T47D (cell line): Measurements from ENCODE around the gene MTERF4.
"Not testable (repeated sequence)": the region's sequence is repeated elsewhere in the genome, so short reads cannot be mapped to it uniquely, and the experiment has no call there.

Source experiments
- DNase-seq, 2 experiments: peaks; one replicate each; pipeline versions ENCODE4 v3.0.0 to v3.0.0-alpha.2; 2011 to 2012; ENCODE audit warnings: low read depth in 1 of 2, low spot score in 1 of 2
- JUND ChIP-seq: IDR thresholded peaks from 2 replicates; pipeline ENCODE4 v1.6.1; 2012; ENCODE audit warnings: low read depth
- in situ Hi-C: cut with HindIII; loops from 2 replicates; pipeline ENCODE4 v1.10.0; 2016; ENCODE audit warnings: low sequenced_read_pairs, low pct_unique_long_range_greater_than_20kb

Gene MTERF4

DNA sequence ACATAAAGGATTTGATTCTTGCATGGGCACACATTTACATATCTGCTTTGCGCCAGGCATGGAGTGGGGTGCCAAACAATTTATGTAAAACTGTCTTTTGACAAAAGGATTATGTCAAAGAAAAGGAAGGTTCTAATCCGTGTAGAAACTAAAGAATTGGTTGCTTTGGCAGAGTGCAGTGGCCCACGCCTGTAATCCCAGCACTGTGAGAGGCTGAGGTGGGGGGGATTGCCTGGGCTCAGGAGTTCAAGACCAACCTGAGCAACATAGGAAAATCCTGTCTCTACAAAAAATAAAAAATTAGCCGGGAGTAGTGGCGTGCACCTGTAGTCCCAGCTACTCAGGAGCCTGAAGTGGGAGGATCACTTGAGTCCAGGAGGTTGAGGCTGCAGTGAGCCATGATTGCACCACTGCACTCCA is 1.1 kb upstream of the MTERF4 start:
- DNase-seq = no peak
- in situ Hi-C loops = no loop called here
- TF ChIP-seq JUND = no peak

DNA sequence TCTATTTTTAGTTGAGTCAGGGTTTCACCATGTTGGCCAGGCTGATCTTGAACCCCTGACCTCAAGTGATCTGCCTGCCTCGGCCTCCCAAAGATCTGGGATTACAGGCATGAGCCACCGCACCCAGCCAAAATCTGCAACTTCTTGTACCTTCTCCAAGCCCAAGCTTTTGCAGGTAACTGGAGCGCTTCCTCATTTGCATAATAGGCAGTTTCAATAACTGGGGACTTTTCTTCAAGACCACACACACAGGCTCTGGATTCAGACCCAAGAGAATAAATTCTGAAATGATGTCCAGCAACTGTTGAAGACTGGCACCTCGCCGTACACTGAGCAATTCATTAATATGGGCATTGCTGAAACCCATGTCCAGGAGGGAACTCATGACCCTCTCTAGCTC is 2.8 kb downstream of the MTERF4 start:
- no peak for TF ChIP-seq JUND
- DNase-seq = no peak
- in situ Hi-C loops = no loop called here

DNA sequence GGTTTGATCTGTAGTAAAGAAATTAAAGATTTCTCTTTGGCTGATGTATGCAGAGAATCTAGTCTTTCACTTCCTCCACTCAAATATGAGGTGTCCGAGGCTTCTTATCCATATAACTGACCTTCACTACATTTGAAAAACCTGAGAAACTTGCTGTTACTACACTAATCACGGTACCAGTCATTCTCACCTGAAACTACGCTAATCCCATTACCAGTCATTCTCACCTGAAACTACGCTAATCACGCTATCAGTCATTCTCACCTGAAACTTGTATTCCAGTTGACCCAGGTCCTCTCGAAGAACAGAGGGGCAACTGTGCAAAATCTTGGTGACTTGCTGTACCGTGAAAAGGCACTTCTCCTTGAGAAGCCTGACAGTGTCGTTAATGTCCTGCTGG is 5.1 kb downstream of the MTERF4 start:
- in situ Hi-C loops = no loop called here
- DNase-seq = no peak
- no peak for TF ChIP-seq JUND

DNA sequence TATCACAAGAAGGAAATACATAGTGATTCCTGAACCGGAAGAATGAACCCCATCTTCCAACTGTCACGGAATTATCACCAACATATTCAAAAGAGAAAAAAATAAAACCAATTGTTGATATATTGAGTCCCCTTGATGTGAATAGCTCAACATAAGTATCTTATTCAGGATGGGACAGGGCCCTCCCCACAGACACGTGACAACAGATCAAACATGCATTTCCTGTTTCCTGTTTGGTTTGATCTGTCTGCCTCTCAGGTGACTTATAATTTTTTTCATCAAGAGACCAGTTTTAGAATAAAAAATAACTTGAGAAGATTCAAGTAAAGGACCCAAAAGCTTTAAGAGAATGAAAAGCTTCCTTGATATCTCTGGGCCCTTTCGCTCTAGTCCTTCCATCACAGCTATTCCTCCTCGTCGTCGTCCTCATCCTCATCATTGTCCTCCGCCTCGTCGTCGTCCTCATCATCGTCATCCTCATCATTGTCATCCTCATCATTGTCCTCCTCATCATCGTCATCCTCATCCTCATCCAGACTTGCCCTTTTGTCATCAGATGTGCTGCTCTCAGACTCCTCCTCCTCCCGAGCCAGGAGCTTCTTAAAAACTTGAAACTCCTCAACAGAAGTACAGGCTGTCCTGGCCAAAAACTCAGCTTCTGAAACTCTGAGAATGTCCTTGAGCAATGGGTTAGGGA is 6.3 kb downstream of the MTERF4 start:
- TF ChIP-seq JUND = no peak
- no peak for DNase-seq
- in situ Hi-C loops = no loop called here

DNA sequence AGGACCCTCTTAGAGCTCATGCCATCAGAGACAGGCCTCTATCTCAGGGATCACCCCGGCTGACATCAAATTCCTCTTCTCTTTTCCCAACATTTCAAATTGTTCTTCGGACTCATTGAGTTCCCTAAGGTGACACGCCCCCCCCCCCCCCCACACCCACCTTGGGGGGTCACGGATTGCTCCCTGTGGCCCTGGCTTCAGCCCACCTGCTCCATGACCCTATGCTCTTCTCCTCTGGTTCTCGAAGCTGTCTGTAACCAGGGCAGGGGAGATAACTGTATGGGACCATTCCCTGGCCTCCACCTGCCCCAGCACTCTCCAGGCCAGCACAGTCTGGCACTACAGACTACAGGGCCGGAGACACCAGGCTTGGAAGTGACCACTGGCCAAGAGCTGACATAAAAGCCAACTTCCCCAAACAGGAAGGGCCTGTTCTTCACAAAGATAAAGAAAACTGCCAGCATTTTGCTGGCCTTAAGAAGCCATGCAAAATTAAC is 7.1 kb downstream of the MTERF4 start:
- TF ChIP-seq JUND = no peak
- in situ Hi-C loops = no loop called here
- no peak for DNase-seq

DNA sequence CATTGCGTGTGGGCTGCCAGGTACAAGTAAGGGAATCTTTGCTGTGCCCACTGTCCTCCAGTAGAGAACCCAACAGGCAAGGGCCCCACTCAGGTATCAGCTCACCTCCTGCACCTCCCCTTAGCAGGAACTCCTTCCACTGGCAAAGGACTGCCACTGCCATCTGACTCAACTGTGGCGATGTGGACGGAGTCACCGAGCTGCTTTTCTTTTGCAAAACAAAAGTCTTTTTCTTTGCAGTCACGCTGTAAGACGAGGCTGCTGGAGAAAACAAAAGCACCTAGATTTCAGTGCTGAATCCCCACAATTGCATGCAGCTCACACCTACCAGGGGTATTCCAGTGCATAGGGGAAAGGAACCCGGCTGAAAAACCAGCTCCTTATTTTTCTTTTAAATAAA is 7.9 kb downstream of the MTERF4 start:
- DNase-seq = no peak
- in situ Hi-C loops = no loop called here
- no peak for TF ChIP-seq JUND

DNA sequence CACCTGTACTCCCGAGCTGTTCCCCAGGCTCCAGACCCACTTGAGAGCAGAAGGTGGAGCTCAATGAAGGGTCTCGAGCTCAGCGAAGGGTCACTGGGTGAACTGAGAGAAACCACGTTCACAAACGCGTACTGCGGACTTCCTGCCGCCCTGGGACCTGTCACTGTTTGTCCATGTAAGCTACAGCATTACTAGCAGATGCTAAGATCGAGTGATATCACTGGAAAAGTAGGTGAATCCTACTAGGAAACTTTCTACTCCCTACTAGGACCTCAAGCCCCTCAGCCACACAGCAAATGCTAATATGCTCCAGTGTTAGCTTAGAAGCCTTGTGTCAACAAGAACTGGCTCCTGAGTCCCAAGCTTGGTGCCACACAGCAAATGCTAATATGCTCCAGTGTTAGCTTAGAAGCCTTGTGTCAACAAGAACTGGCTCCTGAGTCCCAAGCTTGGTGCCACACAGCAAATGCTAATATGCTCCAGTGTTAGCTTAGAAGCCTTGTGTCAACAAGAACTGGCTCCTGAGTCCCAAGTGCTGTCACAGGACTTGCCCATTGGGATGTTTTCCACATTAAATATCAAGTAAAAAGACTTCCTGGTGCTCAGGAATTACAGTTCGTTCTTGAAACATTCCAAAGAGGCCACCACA is 8.8 kb downstream of the MTERF4 start:
- DNase-seq = peak in 1 of 2 experiments; percentile 80
- in situ Hi-C loops = not testable (repeated sequence)

DNA sequence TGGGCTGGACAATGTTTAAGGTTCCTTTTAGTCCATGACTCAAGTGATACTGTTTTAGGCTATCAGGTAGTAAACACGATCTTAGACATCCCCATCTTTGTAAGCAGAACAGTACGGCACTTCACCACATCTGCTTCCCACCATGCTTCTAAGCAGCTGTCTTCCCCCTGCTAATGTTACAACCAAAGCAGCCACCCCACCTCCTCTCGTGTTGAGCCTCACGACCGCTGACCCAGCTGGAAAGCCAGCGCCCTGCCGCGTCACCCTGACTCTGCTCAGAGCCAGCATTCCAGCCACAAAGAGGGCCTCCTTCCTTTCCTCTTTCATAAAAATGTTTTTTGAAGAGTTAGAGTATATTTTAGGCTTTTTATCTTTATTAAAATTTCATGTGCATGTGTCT is 9.4 kb downstream of the MTERF4 start:
- DNase-seq = no peak
- no peak for TF ChIP-seq JUND
- in situ Hi-C loops = no loop called here

DNA sequence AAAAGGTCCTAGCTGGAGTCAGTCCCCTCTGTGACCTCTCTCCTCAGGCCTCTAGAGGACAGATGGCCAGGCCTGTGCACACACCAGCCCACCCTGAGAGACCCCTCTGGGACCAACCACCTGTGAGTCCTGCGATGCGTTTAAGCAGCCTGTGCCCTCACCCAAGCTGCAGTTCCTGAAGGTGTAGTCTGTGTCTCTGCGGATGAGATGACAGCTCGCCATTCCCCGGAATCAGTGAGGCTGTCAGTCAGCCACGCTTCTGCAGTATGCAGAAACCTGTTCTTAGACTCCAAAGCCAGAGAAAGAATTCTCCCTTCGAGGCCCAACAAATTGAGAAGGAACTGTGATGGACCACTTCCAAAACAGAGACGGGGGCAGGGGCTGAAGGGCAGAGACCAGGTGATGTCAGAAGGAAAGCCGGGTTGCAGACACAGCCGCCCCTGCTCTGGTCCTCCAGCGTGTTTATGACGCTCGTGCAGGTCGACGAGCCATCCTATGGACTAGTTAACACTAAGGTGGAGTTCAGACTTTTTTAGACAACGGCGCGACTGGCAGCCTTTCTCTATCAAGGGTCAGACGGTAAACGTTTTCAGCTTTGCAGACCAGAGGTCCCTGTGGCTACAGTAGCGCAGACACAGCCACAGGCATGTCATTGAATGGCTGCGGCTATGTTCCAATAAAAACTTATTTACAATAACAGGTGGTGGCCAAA is 10.2 kb downstream of the MTERF4 start:
- no peak for TF ChIP-seq JUND
- DNase-seq = no peak
- in situ Hi-C loops = no loop called here

DNA sequence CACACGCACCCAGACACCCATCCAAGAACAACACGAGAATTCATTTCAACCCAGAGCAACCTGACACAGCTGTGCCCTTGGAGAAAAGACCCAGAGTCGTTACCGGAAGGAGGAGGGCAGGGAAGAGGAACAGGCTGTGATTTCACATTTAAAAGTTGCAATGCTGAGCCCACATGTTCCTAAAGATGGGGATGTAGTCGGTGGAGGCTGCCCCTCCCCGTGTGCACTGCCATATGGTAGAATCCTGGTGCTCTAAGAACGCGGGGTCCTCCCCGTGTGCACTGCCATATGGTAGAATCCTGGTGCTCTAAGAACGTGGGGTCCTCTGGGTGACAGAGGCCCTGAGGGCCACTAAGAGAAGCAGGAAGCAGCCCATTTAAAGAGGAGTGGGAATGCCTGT is 10.9 kb downstream of the MTERF4 start:
- in situ Hi-C loops = no loop called here
- no peak for TF ChIP-seq JUND
- no peak for DNase-seq

DNA sequence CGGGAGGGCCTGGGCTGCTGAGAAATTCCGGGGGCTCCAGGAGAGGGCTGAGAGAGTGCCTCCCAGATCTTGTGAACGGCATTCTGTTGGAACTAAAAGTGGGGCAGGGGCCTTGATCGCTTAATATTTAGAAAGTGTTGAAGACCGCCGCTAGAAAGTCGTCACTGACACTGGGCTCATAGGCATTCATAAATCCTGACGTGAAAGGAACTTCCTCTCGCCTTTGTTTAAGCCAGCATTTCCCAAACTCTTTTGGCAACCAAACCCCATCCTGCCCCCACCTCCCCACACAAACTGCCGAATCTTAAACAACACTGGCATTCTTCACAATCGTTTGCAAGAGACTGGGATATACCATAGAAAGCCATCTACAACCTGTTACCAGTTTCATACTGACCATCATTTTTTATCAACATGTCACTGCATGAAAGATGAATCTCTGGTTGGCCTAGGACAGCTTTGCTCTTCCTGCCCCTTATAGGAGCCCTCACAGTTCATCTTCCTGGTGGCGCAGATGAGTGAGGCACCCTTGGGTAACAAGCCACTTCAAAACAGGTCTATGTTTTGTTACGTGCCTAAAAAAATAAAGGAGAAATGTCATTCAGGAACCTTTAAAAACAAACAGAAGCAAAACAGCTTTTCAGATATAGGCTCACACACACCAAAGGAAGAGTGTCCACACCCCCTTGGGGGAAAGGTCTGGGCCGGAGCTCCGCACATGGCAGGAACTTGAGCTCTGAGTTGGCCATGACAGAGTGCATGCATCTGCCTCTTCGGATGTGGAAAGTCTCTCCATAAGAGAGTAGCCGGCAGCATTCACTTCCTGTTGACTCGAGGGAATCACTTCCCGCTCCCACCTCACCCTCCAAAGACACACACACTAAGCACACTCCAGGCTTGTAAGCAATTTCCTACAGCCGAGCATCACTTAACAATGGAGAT is 13.0 kb downstream of the MTERF4 start:
- no peak for DNase-seq
- in situ Hi-C loops = no loop called here
- TF ChIP-seq JUND = no peak

DNA sequence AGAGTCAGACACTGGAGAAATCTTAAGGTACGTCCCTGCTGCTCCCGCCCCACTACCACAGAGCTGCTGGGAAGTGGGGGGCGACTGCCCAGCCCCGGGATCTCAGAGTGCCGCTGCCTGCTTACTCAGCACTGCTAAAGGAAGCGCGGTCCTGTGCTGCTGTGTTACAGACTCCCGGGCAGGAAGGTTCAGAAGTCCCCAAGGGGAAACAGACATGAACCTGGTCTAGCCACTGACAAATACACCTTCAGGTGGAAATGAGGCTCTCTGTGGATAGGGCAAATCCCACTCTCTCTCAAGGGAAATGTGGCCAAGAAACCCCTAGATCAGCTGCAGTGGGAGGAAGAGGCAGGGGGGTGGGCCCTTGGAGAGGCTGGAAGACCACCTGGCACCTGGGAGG is 13.7 kb downstream of the MTERF4 start:
- in situ Hi-C loops = no loop called here
- TF ChIP-seq JUND = no peak
- DNase-seq = no peak
